Measurements from ENCODE around the gene PDSS2. TPM values are rescaled to one million over a fixed set of nuclear protein-coding genes. Genes with fewer than 3 reads are reported as not detected.

PDSS2 gene
- total RNA-seq, 1 donor from 2014 or later, result 14.9 TPM

DNA sequence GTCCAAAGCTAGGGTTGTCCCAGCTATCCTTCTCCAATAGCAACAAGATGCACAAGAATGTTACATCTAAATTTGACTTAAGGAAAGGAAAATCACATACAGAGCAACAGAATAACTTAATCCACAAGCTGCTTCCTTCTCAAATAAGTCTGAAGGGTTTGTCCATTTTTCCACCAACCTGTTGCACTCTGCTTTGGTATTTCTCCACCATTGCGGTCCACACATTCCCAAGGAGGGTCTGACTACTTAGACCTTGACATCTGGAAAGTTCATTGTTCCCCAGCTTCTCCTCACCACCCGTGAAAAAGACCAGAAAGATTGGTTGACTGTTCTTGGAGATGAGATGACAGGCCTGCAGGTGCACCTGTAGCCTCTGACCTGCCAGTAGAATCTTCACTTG, 72.5 kb downstream of the PDSS2 start:
- H3K27me3 Mint-ChIP-seq (ENCODE audit: insufficient read depth, low read depth), result no peaks in the 10 kb centered on the region
- TF ChIP-seq, protein P1, sequence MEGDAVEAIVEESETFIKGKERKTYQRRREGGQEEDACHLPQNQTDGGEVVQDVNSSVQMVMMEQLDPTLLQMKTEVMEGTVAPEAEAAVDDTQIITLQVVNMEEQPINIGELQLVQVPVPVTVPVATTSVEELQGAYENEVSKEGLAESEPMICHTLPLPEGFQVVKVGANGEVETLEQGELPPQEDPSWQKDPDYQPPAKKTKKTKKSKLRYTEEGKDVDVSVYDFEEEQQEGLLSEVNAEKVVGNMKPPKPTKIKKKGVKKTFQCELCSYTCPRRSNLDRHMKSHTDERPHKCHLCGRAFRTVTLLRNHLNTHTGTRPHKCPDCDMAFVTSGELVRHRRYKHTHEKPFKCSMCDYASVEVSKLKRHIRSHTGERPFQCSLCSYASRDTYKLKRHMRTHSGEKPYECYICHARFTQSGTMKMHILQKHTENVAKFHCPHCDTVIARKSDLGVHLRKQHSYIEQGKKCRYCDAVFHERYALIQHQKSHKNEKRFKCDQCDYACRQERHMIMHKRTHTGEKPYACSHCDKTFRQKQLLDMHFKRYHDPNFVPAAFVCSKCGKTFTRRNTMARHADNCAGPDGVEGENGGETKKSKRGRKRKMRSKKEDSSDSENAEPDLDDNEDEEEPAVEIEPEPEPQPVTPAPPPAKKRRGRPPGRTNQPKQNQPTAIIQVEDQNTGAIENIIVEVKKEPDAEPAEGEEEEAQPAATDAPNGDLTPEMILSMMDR (IDR thresholded peaks at IDR 0.05), result no peak
- TF ChIP-seq EZH2 (IDR thresholded peaks at IDR 0.05) (no peak), EZH2phosphoT487 (IDR thresholded peaks at IDR 0.05) (no peak)
- no peak overlapping the region for H3K4me3 Mint-ChIP-seq
- Histone ChIP-seq H3K79me2 (ENCODE audit: low read depth) (no peaks in the 10 kb centered on the region), H3K4me3 (no peak overlapping the region), H3K4me1 (no peaks in the 10 kb centered on the region), H3K9me3 (ENCODE audit: low read depth) (no peaks in the 10 kb centered on the region), H4K20me1 (ENCODE audit: low read depth) (no peaks in the 10 kb centered on the region), H3K9ac (no peak overlapping the region), H3K27me3 (no peaks in the 10 kb centered on the region), H3K36me3 (no peaks in the 10 kb centered on the region), H2AFZ (replicated peaks) (no peak overlapping the region), H3K27ac (no peak overlapping the region), H3F3A (ENCODE audit: low read depth) (no peaks in the 10 kb centered on the region), H3K4me2 (no peak overlapping the region)
- H3K9me3 Mint-ChIP-seq, result peaks cover 2% of the 10 kb centered on the region
- H3K27ac Mint-ChIP-seq, result no peak overlapping the region
- peaks cover 9% of the 10 kb centered on the region for H3K36me3 Mint-ChIP-seq
- no peaks in the 10 kb centered on the region for H3K4me1 Mint-ChIP-seq
- no peak for DNase-seq (ENCODE audit: low spot score)

DNA sequence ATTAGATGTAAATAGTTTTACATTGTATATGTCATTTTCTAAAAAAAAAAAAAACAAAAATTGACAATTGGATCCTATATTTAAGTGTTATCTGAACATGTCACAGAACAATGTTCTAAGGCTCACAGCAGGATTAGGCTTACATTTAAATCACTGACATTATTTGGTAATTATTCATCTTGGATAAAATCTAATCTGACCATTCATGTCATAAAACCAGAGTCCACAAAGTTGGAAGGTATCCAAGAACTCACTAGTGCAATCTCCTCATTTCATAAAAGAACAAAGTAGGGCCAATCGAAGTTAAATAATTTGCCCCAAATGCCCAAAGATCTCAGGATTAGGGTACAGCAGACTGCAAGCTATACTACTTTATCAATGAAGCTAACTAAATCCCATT, 73.0 kb downstream of the PDSS2 start:
- H3K27me3 Mint-ChIP-seq (ENCODE audit: insufficient read depth, low read depth), result no peaks in the 10 kb centered on the region

DNA sequence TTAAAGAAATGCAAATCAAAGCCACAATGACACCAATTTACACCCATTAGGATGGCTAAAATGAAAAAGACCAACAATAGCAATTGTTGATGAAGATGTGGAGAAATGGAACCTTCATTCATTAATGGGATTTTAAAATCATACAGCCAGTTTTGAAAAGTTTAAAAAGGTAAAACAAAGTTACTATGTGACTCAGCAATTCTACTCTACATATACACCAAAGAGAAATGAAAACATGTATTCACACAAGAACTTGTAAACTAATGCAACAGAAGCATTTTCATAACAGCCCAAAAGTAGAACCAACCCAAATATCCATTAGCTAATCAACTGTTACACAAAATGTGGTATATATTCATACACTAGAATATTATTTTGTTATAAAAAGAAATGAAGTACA, 75.7 kb downstream of the PDSS2 start:
- Histone ChIP-seq H3K9ac (no peak overlapping the region), H4K20me1 (ENCODE audit: low read depth) (no peaks in the 10 kb centered on the region), H3K4me2 (no peak overlapping the region), H3K27ac (no peak overlapping the region), H2AFZ (replicated peaks) (no peak overlapping the region), H3K4me3 (no peak overlapping the region), H3K4me1 (no peaks in the 10 kb centered on the region), H3K27me3 (no peaks in the 10 kb centered on the region), H3K79me2 (ENCODE audit: low read depth) (no peaks in the 10 kb centered on the region), H3K9me3 (ENCODE audit: low read depth) (peaks cover 10% of the 10 kb centered on the region), H3K36me3 (no peaks in the 10 kb centered on the region), H3F3A (ENCODE audit: low read depth) (no peaks in the 10 kb centered on the region)
- TF ChIP-seq, protein P1 (IDR thresholded peaks at IDR 0.05), result no peak
- no peak for TF ChIP-seq EZH2 (IDR thresholded peaks at IDR 0.05)
- no peak for TF ChIP-seq EZH2phosphoT487 (IDR thresholded peaks at IDR 0.05)
- no peaks in the 10 kb centered on the region for H3K27me3 Mint-ChIP-seq (ENCODE audit: insufficient read depth, low read depth)
- H3K4me3 Mint-ChIP-seq, result no peak overlapping the region
- H3K4me1 Mint-ChIP-seq, result no peaks in the 10 kb centered on the region
- peaks cover 9% of the 10 kb centered on the region for H3K36me3 Mint-ChIP-seq
- H3K27ac Mint-ChIP-seq, result no peak overlapping the region
- no peak for DNase-seq (ENCODE audit: low spot score)
- peaks cover 4% of the 10 kb centered on the region for H3K9me3 Mint-ChIP-seq

More for the DNA sequence above, 73.0 kb downstream of the PDSS2 start:
- no peaks in the 10 kb centered on the region for H3F3A ChIP-seq (ENCODE audit: low read depth)
- no peaks in the 10 kb centered on the region for H3K9me3 ChIP-seq (ENCODE audit: low read depth)
- no peaks in the 10 kb centered on the region for H3K79me2 ChIP-seq (ENCODE audit: low read depth)
- H3K4me1 ChIP-seq, result no peaks in the 10 kb centered on the region
- H3K36me3 Mint-ChIP-seq, result peaks cover 9% of the 10 kb centered on the region
- H3K27ac Mint-ChIP-seq, result no peak overlapping the region
- TF ChIP-seq EZH2 (IDR thresholded peaks at IDR 0.05) (no peak), EZH2phosphoT487 (IDR thresholded peaks at IDR 0.05) (no peak)
- TF ChIP-seq, protein P1 (IDR thresholded peaks at IDR 0.05), result no peak
- no peak for DNase-seq (ENCODE audit: low spot score)
- H4K20me1 ChIP-seq (ENCODE audit: low read depth), result no peaks in the 10 kb centered on the region
- H3K4me3 ChIP-seq, result no peak overlapping the region
- no peak overlapping the region for H3K4me2 ChIP-seq
- no peaks in the 10 kb centered on the region for H3K36me3 ChIP-seq
- no peak overlapping the region for H2AFZ ChIP-seq (replicated peaks)
- H3K9me3 Mint-ChIP-seq, result peaks cover 2% of the 10 kb centered on the region
- no peak overlapping the region for H3K27ac ChIP-seq
- no peaks in the 10 kb centered on the region for H3K4me1 Mint-ChIP-seq
- no peak overlapping the region for H3K9ac ChIP-seq
- H3K27me3 ChIP-seq, result no peaks in the 10 kb centered on the region
- no peak overlapping the region for H3K4me3 Mint-ChIP-seq
